Tibial nerve (tissue), 4 donors: ENCODE data around the gene TNFSF18. TPM values are rescaled to one million over a fixed set of nuclear protein-coding genes. Genes with fewer than 3 reads are reported as not detected.

Source experiments
- DNase-seq, 2 donors: peaks; one replicate each; pipeline ENCODE4 v3.0.0-alpha.2; 2019; ENCODE audit warnings: low spot score in 2 of 2
- H3K27ac ChIP-seq, 4 donors: fragments of 200-600 bp; sonication (generic) in 3 of 4; one replicate each; pipeline ENCODE4 v1.5.1; 2017 to 2019; ENCODE audit warnings: mild to moderate bottlenecking in 1 of 4
- H3K27me3 ChIP-seq, 2 donors: fragments of 200-600 bp; sonication (generic) in 1 of 2; one replicate each; pipeline versions ENCODE4 v1.5.1 to v1.6.0; 2017 to 2019
- H3K36me3 ChIP-seq, 3 donors: fragments of 200-600 bp; sonication (generic); one replicate each; pipeline ENCODE4 v1.5.1; 2018 to 2019
- H3K4me1 ChIP-seq, 4 donors: fragments of 200-600 bp; sonication (generic) in 3 of 4; one replicate each; pipeline ENCODE4 v1.5.1; 2017 to 2019
- H3K4me3 ChIP-seq, 4 donors: fragments of 200-600 bp; sonication (generic) in 3 of 4; one replicate each; pipeline ENCODE4 v1.5.1; 2017 to 2019; ENCODE audit warnings: mild to moderate bottlenecking in 1 of 4, moderate library complexity in 1 of 4
- H3K9me3 ChIP-seq, 4 donors: fragments of 200-600 bp; sonication (generic) in 3 of 4; one replicate each; pipeline ENCODE4 v1.5.1; 2017 to 2019
- CTCF ChIP-seq, 5 experiments: fragments of 200-600 bp in 3 of 5; fragments of 450-650 bp in 2 of 5; sonication (generic) in 3 of 5; IDR thresholded peaks; one replicate each; pipeline ENCODE4 v1.5.1; 2016 to 2019; ENCODE audit warnings: antibody characterized with exemption in 5 of 5, mild to moderate bottlenecking in 3 of 5, moderate library complexity in 2 of 5
- EP300 ChIP-seq, 2 donors: sonication (generic); formaldehyde crosslinking; IDR thresholded peaks; one replicate each; pipeline ENCODE4 v1.6.1; 2017; ENCODE audit warnings: antibody characterized with exemption in 2 of 2, mild to moderate bottlenecking in 1 of 2
- POLR2A ChIP-seq, 2 donors: fragments of 450-650 bp; IDR thresholded peaks; one replicate each; pipeline ENCODE4 v1.6.1; 2017; ENCODE audit warnings: antibody characterized with exemption in 2 of 2, mild to moderate bottlenecking in 2 of 2, moderate library complexity in 2 of 2
- WGBS, 2 donors: methylation state at CpG; one replicate each; pipeline ENCODE4 v1.1.5; 2018; 5-methylcytosine and 5-hydroxymethylcytosine counted together
- total RNA-seq, 4 donors: library from RNA; depleted of rRNA; stranded (reverse); fragments of >200 nt; gene quantifications; one replicate each; pipeline ENCODE4 v1.1.0, GENCODE V29; 2016

Gene TNFSF18
- total RNA-seq, 4 donors from 2014 or later = not detected

GRCh38 chr1:173052681-173053196 lies 2.0 kb upstream of the TNFSF18 start:
- Histone ChIP-seq H3K9me3 (no peaks in the 10 kb centered on the region), H3K4me1 (peaks cover 0 to 9% (median 0%) of the 10 kb centered on the region in 4 donors), H3K27ac (no peak overlapping the region), H3K4me3 (no peak overlapping the region), H3K27me3 (no peaks in the 10 kb centered on the region), H3K36me3 (no peaks in the 10 kb centered on the region)
- no peak for DNase-seq
- 81 to 83% methylated on average over 4 of the region's 4 CpGs for WGBS, 2 donors
- no peak for TF ChIP-seq CTCF (IDR thresholded peaks at IDR 0.05)
- TF ChIP-seq EP300 (IDR thresholded peaks at IDR 0.05) = no peak
- TF ChIP-seq POLR2A (IDR thresholded peaks at IDR 0.05) = no peak

- DNase-seq = no peak
- no peaks in the 10 kb centered on the region for H3K27me3 ChIP-seq
- H3K36me3 ChIP-seq = no peaks in the 10 kb centered on the region
- no peak overlapping the region for H3K27ac ChIP-seq
- no peaks in the 10 kb centered on the region for H3K9me3 ChIP-seq
- H3K4me1 ChIP-seq = peaks cover 0 to 9% (median 0%) of the 10 kb centered on the region in 4 donors
- no peak overlapping the region for H3K4me3 ChIP-seq
- no peak for TF ChIP-seq CTCF (IDR thresholded peaks at IDR 0.05)
- no peak for TF ChIP-seq EP300 (IDR thresholded peaks at IDR 0.05)
- TF ChIP-seq POLR2A (IDR thresholded peaks at IDR 0.05) = no peak
Observed at GRCh38 chr1:173049322-173049633, 1.5 kb downstream of the TNFSF18 start.

- no peak for DNase-seq
- Histone ChIP-seq H3K27me3 (no peaks in the 10 kb centered on the region), H3K9me3 (no peaks in the 10 kb centered on the region), H3K27ac (no peak overlapping the region), H3K4me1 (peaks cover 0 to 9% (median 0%) of the 10 kb centered on the region in 4 donors), H3K4me3 (no peak overlapping the region), H3K36me3 (no peaks in the 10 kb centered on the region)
- TF ChIP-seq CTCF (IDR thresholded peaks at IDR 0.05) = no peak
- TF ChIP-seq EP300 (IDR thresholded peaks at IDR 0.05) = no peak
- no peak for TF ChIP-seq POLR2A (IDR thresholded peaks at IDR 0.05)
- 68 to 73% methylated on average over 1 of the region's 1 CpG for WGBS, 2 donors
Observed at GRCh38 chr1:173048621-173049321, 2.0 kb downstream of the TNFSF18 start.

- no peaks in the 10 kb centered on the region for H3K36me3 ChIP-seq
- no peak for DNase-seq
- no peak overlapping the region for H3K27ac ChIP-seq
- WGBS, 2 donors = 85 to 86% methylated on average over 1 of the region's 1 CpG
- no peaks in the 10 kb centered on the region for H3K4me1 ChIP-seq
- H3K4me3 ChIP-seq = no peak overlapping the region
- H3K9me3 ChIP-seq = no peaks in the 10 kb centered on the region
- TF ChIP-seq CTCF (IDR thresholded peaks at IDR 0.05) = no peak
- no peak for TF ChIP-seq EP300 (IDR thresholded peaks at IDR 0.05)
- TF ChIP-seq POLR2A (IDR thresholded peaks at IDR 0.05) = no peak
- H3K27me3 ChIP-seq = no peaks in the 10 kb centered on the region
Observed at GRCh38 chr1:173044656-173045055, 6.1 kb downstream of the TNFSF18 start.

- Histone ChIP-seq H3K36me3 (no peaks in the 10 kb centered on the region), H3K27ac (no peak overlapping the region), H3K4me3 (no peak overlapping the region), H3K9me3 (no peaks in the 10 kb centered on the region), H3K4me1 (no peaks in the 10 kb centered on the region), H3K27me3 (no peaks in the 10 kb centered on the region)
- TF ChIP-seq EP300 (IDR thresholded peaks at IDR 0.05) = no peak
- TF ChIP-seq CTCF (IDR thresholded peaks at IDR 0.05) = no peak
- TF ChIP-seq POLR2A (IDR thresholded peaks at IDR 0.05) = no peak
- no peak for DNase-seq
Observed at GRCh38 chr1:173043253-173043652, 7.5 kb downstream of the TNFSF18 start.
